IMR-90 (cell line): ENCODE results near the gene HOXD8.

Experiments
- CTCF ChIP-seq: conservative IDR thresholded peaks from 2 replicates; pipeline ENCODE4 v1.5.1; 2012; ENCODE audit warnings: mild to moderate bottlenecking, low read depth, low read length, improper control_type of control experiment
- ELK1 ChIP-seq: fragments of 150-350 bp; IDR thresholded peaks from 2 replicates; pipeline ENCODE4 v1.6.1; 2016; ENCODE audit warnings: low read depth, mild to moderate bottlenecking, low read length, moderate library complexity, borderline replicate concordance
- FOS ChIP-seq: fragments of 150-350 bp; IDR thresholded peaks from 2 replicates; pipeline ENCODE4 v1.6.1; 2016; ENCODE audit warnings: low read depth, low read length
- POLR2A ChIP-seq: IDR thresholded peaks from 2 replicates; pipeline ENCODE4 v1.6.1; 2012; ENCODE audit warnings: mild to moderate bottlenecking, low read depth, low read length
- RAD21 ChIP-seq: IDR thresholded peaks from 2 replicates; pipeline ENCODE4 v1.6.1; 2012; ENCODE audit warnings: low read length, improper control_type of control experiment

- TF ChIP-seq CTCF (no peak), POLR2A (no peak), ELK1 (no peak), FOS (no peak), RAD21 (no peak)
These were observed 39.7 kb downstream of the HOXD8 start for GRCh38 chr2:176169181-176169580.
